GM19240 (cell line): ENCODE measurements around the gene SYNGR3.
"Not testable (repeated sequence)": the region's sequence is repeated elsewhere in the genome, so short reads cannot be mapped to it uniquely, and the experiment has no call there.

Experiments used
- DNase-seq: peaks from one replicate; pipeline ENCODE4 v3.0.0; 2011; ENCODE audit warnings: low spot score; ENCODE audit not compliant: insufficient read length

Gene SYNGR3

GRCh38 chr16:1959269-1960039 is 30.3 kb upstream of the SYNGR3 start, which contains the start of gene NDUFB10:
TSS of gene NDUFB10 (plus strand) at chr16:1959538. CDS start at chr16:1959625, 87 bp downstream.
- DNase-seq: peak; percentile 84

GRCh38 chr16:1960665-1961630 is 28.8 kb upstream of the SYNGR3 start:
- no peak for DNase-seq

DNA sequence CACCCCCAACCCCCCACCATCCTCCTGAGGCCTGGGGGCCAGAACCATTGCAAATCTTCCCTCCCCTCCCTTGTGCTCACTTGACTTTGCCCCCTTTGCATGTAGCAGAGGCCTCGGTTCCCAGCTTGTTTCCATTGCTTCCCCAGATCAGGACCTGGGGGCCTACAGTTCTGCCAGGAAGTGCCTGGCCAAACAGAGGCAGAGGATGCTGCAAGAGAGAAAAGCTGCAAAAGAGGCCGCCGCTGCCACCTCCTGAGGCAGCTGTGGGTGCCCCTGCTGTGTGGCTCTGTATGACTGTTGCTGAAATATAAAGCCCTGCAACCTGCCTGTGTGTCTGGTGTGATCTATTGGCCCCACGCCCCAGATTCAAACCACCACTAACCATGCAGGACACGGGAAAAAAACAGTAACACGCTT is 28.1 kb upstream of the SYNGR3 start:
- no peak for DNase-seq

GRCh38 chr16:1962161-1963153 is 27.3 kb upstream of the SYNGR3 start:
- DNase-seq: not testable (repeated sequence)

GRCh38 chr16:1963806-1964505 is 25.8 kb upstream of the SYNGR3 start:
- no peak for DNase-seq

DNA sequence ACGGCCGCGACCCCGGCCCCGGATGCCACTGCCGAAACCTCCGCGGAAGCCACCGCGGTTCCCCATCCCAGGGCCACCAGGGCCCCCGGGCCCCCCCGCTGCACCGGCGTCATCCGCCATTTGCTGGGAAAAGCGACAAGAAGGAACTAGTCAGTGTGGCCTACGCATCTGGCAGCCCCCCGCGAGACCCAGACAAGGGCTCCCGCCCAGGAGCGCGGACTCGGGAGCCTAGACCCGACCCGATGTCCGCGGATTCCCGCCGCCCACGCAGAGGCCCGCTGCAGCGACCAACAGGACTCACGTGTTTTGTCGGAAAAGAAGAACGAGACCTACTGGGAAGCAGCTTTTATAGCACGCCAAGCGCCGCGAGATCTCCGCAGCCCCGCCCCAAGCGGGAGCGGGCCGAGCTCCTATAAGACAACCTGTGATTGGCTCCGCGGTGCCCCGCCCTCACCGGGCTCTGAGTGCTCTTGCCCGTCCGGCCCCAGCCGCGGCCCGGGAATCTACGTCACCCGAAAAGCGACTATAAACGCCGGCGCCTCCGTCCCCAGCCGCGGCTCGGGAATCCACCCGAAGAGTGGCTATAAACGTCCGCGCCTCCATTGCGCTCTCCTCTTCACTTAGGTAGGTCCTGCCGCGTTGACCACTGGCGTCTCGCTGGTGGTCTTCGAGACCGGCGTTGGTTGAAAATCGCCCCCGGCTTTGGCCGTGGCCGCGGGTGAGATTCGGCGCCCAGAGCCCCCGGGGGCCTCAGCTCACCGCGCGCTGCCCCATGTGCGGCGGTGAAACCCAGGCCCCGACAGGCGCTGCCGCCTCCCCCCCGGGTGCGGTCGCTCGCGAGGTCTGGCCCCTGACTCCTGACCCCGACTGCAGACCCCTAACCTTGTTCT is 25.0 kb upstream of the SYNGR3 start, which contains the start of gene RPS2:
TSS of gene RPS2 (minus strand) at position 321 of the 890 bp plus-strand sequence. CDS start at position 120, 201 bp downstream.
- DNase-seq: peak; percentile 100

DNA sequence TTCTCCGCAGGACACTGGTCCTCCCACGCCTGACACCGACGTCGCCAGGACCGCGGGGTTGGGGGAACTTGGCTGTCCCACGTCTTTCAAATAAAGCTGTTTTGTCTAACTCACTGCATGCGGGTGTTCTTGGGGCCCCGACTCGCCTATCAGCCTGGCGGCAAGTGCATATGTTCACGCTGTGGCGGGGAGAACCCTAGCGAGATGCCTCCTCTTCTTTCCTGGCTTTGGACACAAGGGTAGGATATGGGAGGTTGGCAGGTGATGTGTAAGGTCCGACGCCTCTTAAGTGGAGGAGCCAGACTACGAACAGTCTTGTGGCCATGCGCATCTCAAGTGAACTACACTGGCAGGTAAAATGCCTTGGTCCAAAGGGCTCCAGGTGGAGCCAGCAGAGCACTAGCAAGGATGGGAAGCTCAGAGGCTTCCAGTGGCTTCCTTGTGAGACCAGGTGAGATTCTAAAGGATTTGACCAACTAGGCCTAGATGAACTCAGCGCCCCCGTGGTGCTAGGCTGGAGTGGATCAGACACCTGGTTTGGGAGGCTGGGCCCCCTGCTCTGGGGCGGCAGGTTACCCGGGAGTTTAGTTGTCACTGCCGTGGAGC is 24.3 kb upstream of the SYNGR3 start:
- DNase-seq: no peak

DNA sequence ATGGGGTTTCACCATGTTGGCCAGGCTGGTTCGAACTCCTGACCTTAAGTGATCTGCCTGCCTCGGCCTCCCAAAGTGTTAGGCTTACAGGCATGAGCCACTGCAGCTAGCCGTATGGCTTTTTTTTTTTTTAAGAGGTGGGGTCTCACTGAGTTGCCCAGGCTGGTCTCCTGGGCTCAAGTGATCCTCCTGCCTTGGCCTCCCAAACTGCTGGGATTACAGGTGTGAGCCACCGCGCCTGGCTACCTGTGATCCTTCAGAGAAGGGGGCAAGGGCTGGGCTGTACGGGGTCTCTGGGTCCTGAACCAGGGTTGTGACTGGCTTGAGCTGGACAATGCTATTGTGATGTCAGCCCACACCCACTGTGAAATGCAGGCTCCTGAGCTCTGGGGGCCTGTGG is 23.3 kb upstream of the SYNGR3 start, which contains the start of gene RNF151:
TSS of gene RNF151 (plus strand) at position 397 of the 400 bp plus-strand sequence. CDS start 26 bp downstream, outside the sequence.
- no peak for DNase-seq

DNA sequence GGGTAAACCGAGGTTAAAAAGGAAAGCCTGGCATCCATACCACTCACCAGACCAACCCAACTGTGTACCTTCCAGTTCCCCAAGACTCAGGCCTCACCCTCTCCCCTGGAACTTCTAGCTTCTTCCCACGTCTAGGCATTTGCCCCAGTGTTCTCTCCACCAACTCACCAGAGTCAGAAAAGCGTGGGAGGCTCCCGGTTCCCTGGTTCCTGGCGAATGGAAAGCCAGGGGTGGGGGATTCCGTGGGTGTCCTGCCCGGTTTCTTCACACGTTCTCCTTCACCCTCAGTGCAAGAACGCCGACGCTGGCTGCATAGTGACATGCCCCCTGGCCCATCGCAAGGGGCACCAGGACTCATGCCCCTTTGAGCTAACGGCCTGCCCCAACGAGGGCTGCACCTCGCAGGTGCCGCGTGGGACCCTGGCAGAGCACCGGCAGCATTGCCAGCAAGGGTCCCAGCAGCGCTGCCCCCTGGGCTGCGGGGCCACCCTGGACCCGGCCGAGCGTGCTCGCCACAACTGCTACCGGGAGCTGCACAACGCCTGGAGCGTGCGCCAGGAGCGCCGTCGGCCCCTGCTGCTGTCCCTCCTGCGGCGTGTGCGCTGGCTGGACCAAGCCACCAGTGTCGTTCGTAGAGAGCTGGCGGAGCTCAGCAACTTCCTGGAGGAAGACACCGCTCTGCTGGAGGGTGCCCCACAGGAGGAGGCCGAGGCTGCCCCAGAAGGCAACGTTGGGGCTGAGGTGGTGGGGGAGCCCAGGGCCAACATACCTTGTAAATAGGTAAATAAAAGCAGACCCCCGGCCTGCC is 21.4 kb upstream of the SYNGR3 start:
- DNase-seq: no peak

- DNase-seq: peak; percentile 100
Measured at GRCh38 chr16:1971796-1972489, 17.8 kb upstream of the SYNGR3 start, which contains the start of gene TBL3. TSS of gene TBL3 (plus strand) at chr16:1972053. CDS start at chr16:1972165, 112 bp downstream.

GRCh38 chr16:1972490-1972877 is 17.3 kb upstream of the SYNGR3 start:
- no peak for DNase-seq

GRCh38 chr16:1973461-1974156 is 16.2 kb upstream of the SYNGR3 start:
- DNase-seq: no peak

DNA sequence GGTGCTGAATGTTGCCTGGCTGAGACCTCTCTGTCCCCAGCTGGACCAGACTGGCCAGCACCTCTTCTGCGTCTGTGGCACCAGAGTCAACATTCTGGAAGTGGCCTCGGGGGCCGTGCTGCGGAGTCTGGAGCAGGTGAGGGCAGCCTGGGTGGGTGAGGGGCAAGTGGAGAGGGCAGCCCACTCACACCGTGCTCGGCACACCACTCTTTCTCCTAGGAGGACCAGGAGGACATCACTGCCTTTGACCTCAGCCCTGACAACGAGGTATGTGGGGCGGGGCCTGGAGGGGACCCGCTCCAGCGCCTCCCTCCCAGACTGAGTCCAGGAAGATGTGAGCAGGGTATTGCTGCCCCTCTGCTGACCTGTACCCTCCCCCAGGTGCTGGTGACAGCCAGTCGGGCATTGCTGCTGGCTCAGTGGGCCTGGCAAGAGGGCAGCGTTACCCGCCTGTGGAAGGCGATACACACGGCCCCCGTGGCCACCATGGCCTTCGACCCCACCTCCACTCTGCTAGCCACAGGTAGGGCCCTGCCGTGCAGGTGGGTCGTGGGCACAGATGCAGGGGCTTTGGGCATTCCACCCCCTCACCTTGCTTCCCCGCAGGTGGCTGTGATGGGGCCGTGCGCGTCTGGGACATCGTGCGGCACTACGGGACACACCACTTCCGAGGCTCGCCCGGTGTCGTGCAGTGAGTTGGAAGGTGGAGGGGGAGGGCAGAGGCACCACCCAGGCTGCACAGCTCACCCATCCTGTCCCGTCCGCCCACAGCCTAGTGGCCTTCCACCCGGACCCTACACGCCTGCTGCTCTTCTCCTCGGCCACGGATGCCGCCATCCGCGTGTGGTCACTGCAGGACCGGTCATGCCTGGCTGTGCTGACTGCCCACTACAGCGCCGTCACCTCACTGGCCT is 15.4 kb upstream of the SYNGR3 start:
- DNase-seq: no peak

- no peak for DNase-seq
Measured at GRCh38 chr16:1975432-1976215, 14.1 kb upstream of the SYNGR3 start.

DNA sequence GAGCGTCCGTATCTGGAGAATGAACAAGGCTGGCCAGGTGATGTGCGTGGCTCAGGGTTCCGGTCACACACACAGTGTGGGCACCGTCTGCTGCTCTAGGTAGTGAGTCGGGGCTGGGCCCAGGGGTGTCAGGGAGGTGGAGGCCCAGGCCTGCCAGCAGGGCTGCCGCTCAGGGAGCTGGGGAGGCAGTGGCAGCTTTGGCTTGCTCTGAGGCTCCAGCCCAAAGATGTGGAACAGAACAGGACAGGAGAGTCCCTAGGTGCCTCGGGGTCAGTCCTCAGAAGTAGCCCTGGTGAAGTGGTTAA is 13.6 kb upstream of the SYNGR3 start:
- DNase-seq: no peak
